ENCODE measurements around the gene SETD3.

- no peak for TF ChIP-seq CTCF (IDR thresholded peaks at IDR 0.05; ENCODE audit: insufficient read depth, low read length, poor library complexity, severe bottlenecking)
- TF ChIP-seq EZH2phosphoT487 (conservative IDR thresholded peaks at IDR 0.05; ENCODE audit: low read length), result no peak
These were observed 1.3 kb downstream of the SETD3 start for GRCh38 chr14:99479160-99479905.

All from SU-DHL-6 (cell line).